ENCODE measurements around the gene CSNK2A1. TPM values are rescaled to one million over a fixed set of nuclear protein-coding genes. Genes with fewer than 3 reads are reported as not detected.
A peak's percentile ranks its signal among the peaks of the same experiment; 100 is the strongest.
"Not testable (repeated sequence)": the region's sequence is repeated elsewhere in the genome, so short reads cannot be mapped to it uniquely, and the experiment has no call there.

The CSNK2A1 gene
- polyA plus RNA-seq, 3 donors, result 31.7 to 55.5 (median 35.2) TPM

DNA sequence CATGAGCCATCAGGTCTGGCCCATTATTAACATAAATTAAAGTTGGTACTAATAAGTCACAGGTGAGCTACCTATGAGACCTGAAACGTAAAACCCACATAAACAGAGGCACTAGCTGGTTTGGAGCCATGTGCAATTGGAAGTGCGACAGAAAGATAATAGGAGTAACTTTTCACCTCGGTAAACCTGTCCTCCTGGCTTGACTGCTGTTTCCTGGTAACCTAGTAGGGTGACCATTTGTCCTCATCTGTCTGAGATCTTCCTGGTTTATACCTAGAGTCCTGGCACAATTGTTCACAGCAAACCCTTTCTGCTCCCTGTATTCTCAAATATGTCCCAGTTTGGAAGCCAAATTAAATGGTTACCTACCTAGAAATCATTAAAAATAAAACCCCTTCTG is 88.6 kb downstream of the CSNK2A1 start:
- H3K4me2 ChIP-seq (replicated peaks; ENCODE audit: extremely low read depth, low read length, poor library complexity, severe bottlenecking), result no peak overlapping the region
- H3K4me3 ChIP-seq (replicated peaks in 1 of 3; ENCODE audit: low read depth in 2 of 3, low read length in 3 of 3), result no peak overlapping the region
- H3K9ac ChIP-seq (ENCODE audit: insufficient read depth, low read length, poor library complexity, severe bottlenecking), result no peak overlapping the region
- no peak overlapping the region for H3K27ac Mint-ChIP-seq
- peaks cover 0 to 15% of the 10 kb centered on the region in 2 donors for H3K36me3 Mint-ChIP-seq
- intact Hi-C loops (cut with micrococcal nuclease), result no loop called here
- DNase-seq, result no peak
- no peak overlapping the region for H2AFZ ChIP-seq (ENCODE audit: insufficient read depth, low read depth, low read length, poor library complexity, severe bottlenecking)
- 86% methylated on average over 1 of the region's 3 CpGs for WGBS (ENCODE audit: insufficient coverage)
- peaks cover 9% of the 10 kb centered on the region for H3K4me1 Mint-ChIP-seq
- H4K20me1 ChIP-seq (ENCODE audit: insufficient read depth, low read length), result peaks cover 77% of the 10 kb centered on the region
- no peaks in the 10 kb centered on the region for H3K27me3 ChIP-seq (ENCODE audit: control insufficient read depth in 2 of 2, insufficient read depth in 2 of 2, low read length in 2 of 2)
- no peaks in the 10 kb centered on the region for H3K27me3 Mint-ChIP-seq (ENCODE audit: low read depth in 3 of 3)
- no peaks in the 10 kb centered on the region for H3K4me1 ChIP-seq (ENCODE audit: control insufficient read depth in 1 of 2, insufficient read depth in 2 of 2, low read length in 2 of 2)
- peaks cover 83% of the 10 kb centered on the region for H3K79me2 ChIP-seq (ENCODE audit: insufficient read depth, low read length)
- no peak overlapping the region for H3K27ac ChIP-seq (ENCODE audit: low read depth in 1 of 2, low read length in 2 of 2)
- H3K9me3 Mint-ChIP-seq, result no peaks in the 10 kb centered on the region
- peaks cover 0 to 8% of the 10 kb centered on the region in 2 donors for H3K36me3 ChIP-seq (replicated peaks in 1 of 2; ENCODE audit: control insufficient read depth in 1 of 2, insufficient read depth in 2 of 2, low read length in 2 of 2)
- TF ChIP-seq, protein P1, sequence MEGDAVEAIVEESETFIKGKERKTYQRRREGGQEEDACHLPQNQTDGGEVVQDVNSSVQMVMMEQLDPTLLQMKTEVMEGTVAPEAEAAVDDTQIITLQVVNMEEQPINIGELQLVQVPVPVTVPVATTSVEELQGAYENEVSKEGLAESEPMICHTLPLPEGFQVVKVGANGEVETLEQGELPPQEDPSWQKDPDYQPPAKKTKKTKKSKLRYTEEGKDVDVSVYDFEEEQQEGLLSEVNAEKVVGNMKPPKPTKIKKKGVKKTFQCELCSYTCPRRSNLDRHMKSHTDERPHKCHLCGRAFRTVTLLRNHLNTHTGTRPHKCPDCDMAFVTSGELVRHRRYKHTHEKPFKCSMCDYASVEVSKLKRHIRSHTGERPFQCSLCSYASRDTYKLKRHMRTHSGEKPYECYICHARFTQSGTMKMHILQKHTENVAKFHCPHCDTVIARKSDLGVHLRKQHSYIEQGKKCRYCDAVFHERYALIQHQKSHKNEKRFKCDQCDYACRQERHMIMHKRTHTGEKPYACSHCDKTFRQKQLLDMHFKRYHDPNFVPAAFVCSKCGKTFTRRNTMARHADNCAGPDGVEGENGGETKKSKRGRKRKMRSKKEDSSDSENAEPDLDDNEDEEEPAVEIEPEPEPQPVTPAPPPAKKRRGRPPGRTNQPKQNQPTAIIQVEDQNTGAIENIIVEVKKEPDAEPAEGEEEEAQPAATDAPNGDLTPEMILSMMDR (IDR thresholded peaks at IDR 0.05), result no peak
- no peak overlapping the region for H3K4me3 Mint-ChIP-seq
- H3K9me3 ChIP-seq (replicated peaks in 1 of 2; ENCODE audit: control insufficient read depth in 1 of 2, insufficient read depth in 1 of 2, low read length in 2 of 2), result no peaks in the 10 kb centered on the region

DNA sequence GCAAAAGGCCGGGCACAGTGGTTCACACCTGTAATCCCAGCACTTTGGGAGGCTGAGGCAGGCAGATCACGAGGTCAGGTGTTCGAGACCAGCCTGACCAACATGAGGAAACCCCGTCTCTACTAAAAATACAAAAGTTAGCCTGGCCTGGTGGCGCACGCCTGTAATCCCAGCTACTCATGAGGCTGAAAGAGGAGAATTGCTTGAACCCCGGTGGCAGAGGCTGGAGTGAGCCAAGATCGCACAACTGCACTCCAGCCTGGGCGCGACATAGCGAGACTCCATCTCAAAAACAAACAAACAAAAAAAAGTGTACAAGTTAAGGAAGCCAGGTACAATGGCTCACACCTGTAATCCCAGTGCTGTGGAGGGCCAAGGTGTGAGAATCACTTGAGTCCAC is 91.6 kb downstream of the CSNK2A1 start:
- H3K27me3 Mint-ChIP-seq (ENCODE audit: low read depth in 3 of 3); intact Hi-C loops (cut with micrococcal nuclease): not testable (repeated sequence)
- peaks cover 8 to 27% of the 10 kb centered on the region in 2 donors for H3K36me3 Mint-ChIP-seq

More for the DNA sequence above, 91.6 kb downstream of the CSNK2A1 start:
- Histone ChIP-seq H4K20me1 (ENCODE audit: insufficient read depth, low read length) (peaks cover 73% of the 10 kb centered on the region), H3K79me2 (ENCODE audit: insufficient read depth, low read length) (peaks cover 72% of the 10 kb centered on the region), H3K36me3 (replicated peaks in 1 of 2; ENCODE audit: control insufficient read depth in 1 of 2, insufficient read depth in 2 of 2, low read length in 2 of 2) (peaks cover 2 to 14% of the 10 kb centered on the region in 2 donors)
- H3K27me3 ChIP-seq (ENCODE audit: control insufficient read depth in 2 of 2, insufficient read depth in 2 of 2, low read length in 2 of 2); H3K4me1 ChIP-seq (ENCODE audit: control insufficient read depth in 1 of 2, insufficient read depth in 2 of 2, low read length in 2 of 2); H2AFZ ChIP-seq (ENCODE audit: insufficient read depth, low read depth, low read length, poor library complexity, severe bottlenecking); H3K9ac ChIP-seq (ENCODE audit: insufficient read depth, low read length, poor library complexity, severe bottlenecking); H3K27ac ChIP-seq (ENCODE audit: low read depth in 1 of 2, low read length in 2 of 2); H3K9me3 ChIP-seq (replicated peaks in 1 of 2; ENCODE audit: control insufficient read depth in 1 of 2, insufficient read depth in 1 of 2, low read length in 2 of 2); H3K4me1 Mint-ChIP-seq; H3K4me3 ChIP-seq (replicated peaks in 1 of 3; ENCODE audit: low read depth in 2 of 3, low read length in 3 of 3); H3K9me3 Mint-ChIP-seq; DNase-seq; H3K4me3 Mint-ChIP-seq; H3K4me2 ChIP-seq (replicated peaks; ENCODE audit: extremely low read depth, low read length, poor library complexity, severe bottlenecking): not testable (repeated sequence)
- H3K27ac Mint-ChIP-seq, result peak overlapping the region in 2 of 7 donors; percentile 36 to 66
- 100% methylated on average over 1 of the region's 11 CpGs for WGBS (ENCODE audit: insufficient coverage)
